ENCODE measurements around the gene SLC19A1.

DNA sequence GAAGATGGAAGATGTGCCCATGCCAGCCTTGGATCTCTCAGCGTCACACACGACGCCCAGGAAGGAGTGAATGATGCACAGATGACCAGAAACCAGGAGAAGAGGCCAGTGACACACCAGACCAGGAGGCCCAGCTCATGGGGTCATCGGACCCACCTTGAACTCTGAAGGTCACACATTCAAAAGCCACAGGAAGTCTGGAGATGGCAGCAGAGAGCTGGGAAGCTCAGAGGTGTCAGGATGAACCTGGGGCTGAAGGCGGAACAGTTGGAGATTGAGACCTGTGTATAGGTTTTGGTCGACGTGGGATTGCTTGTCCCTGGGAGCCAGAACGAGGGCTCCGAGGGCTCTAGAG lies 43.6 kb downstream of the SLC19A1 start:
- TF ChIP-seq POLR2AphosphoS5 (IDR thresholded peaks at IDR 0.05; ENCODE audit: borderline replicate concordance, low read depth, low read length) (no peak), EZH2 (IDR thresholded peaks at IDR 0.05) (no peak)

All from SK-N-MC (cell line).